Suprapubic skin (tissue), 4 donors: ENCODE results near the gene PEX1. TPM values are rescaled to one million over a fixed set of nuclear protein-coding genes. Genes with fewer than 3 reads are reported as not detected.

ENCODE experiments used
- DNase-seq, 2 donors: peaks; one replicate each; pipeline ENCODE4 v3.0.0-alpha.2; 2019; ENCODE audit warnings: low spot score in 2 of 2
- H3K27ac ChIP-seq: fragments of 200-600 bp; sonication (generic); one replicate; pipeline ENCODE4 v1.5.1; 2019
- H3K27me3 ChIP-seq: fragments of 200-600 bp; sonication (generic); one replicate; pipeline ENCODE4 v1.5.1; 2019
- H3K36me3 ChIP-seq: fragments of 200-600 bp; sonication (generic); one replicate; pipeline ENCODE4 v1.5.1; 2019
- H3K4me1 ChIP-seq: fragments of 200-600 bp; sonication (generic); one replicate; pipeline ENCODE4 v1.5.1; 2019
- H3K4me3 ChIP-seq: fragments of 200-600 bp; sonication (generic); one replicate; pipeline ENCODE4 v1.5.1; 2019; ENCODE audit warnings: mild to moderate bottlenecking
- H3K9me3 ChIP-seq: fragments of 200-600 bp; sonication (generic); one replicate; pipeline ENCODE4 v1.5.1; 2019
- EP300 ChIP-seq: sonication (generic); formaldehyde crosslinking; IDR thresholded peaks from one replicate; pipeline ENCODE4 v1.6.1; 2017; ENCODE audit warnings: antibody characterized with exemption
- POLR2A ChIP-seq, 2 donors: fragments of 450-650 bp; IDR thresholded peaks; one replicate each; pipeline ENCODE4 v1.6.1; 2017; ENCODE audit warnings: antibody characterized with exemption in 2 of 2, mild to moderate bottlenecking in 2 of 2, moderate library complexity in 2 of 2
- POLR2AphosphoS5 ChIP-seq, 3 donors: sonication (generic); formaldehyde crosslinking; IDR thresholded peaks; one replicate each; pipeline ENCODE4 v1.6.1; 2017; ENCODE audit warnings: antibody characterized with exemption in 3 of 3
- WGBS: methylation state at CpG from one replicate; pipeline ENCODE4 v1.1.5; 2018; 5-methylcytosine and 5-hydroxymethylcytosine counted together
- total RNA-seq, 4 donors: library from RNA; depleted of rRNA; stranded (reverse); fragments of >200 nt; gene quantifications; one replicate each; pipeline ENCODE4 v1.1.0, GENCODE V29; 2016
- TF ChIP-seq, protein P1 (sequence below), 2 donors: fragments of 200-600 bp in 1 of 2; fragments of 450-650 bp in 1 of 2; sonication (generic) in 1 of 2; IDR thresholded peaks; one replicate each; pipeline ENCODE4 v1.5.1; 2016 to 2019; ENCODE audit warnings: antibody characterized with exemption in 2 of 2, mild to moderate bottlenecking in 1 of 2, moderate library complexity in 1 of 2

PEX1 gene
- total RNA-seq, 4 donors from 2014 or later, result 20.4 to 66.3 (median 21.6) TPM

DNA sequence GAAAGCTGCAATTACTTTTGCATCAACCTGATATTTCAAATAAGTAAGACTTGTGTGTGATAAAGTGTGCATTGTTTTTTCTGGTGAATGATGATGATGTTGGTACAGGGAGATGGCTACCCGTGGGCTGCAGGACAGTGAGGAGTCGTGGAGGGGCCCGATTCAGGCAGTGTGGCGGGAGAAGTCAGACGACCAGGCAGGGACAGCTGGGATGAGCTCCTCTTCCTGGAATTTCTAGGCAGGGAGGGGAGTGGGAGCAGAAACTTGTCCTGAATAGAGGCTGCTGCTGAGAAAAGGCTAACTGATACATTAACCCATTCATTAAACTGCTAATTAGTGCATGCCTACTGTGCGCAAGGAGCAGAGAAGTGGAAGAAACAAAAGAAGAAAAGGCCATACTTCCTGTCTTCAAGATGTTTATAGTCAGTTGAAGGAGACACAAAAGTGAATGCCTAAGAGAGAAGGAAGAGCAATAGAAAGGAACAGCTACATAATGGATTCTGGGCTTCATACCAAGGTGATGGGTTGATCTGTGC lies 90.3 kb downstream of the PEX1 start:
- H3K9me3 ChIP-seq, result no peaks in the 10 kb centered on the region
- no peaks in the 10 kb centered on the region for H3K4me1 ChIP-seq
- H3K36me3 ChIP-seq, result no peaks in the 10 kb centered on the region
- H3K27ac ChIP-seq, result no peak overlapping the region
- TF ChIP-seq POLR2AphosphoS5 (IDR thresholded peaks at IDR 0.05), result no peak
- TF ChIP-seq, protein P1, sequence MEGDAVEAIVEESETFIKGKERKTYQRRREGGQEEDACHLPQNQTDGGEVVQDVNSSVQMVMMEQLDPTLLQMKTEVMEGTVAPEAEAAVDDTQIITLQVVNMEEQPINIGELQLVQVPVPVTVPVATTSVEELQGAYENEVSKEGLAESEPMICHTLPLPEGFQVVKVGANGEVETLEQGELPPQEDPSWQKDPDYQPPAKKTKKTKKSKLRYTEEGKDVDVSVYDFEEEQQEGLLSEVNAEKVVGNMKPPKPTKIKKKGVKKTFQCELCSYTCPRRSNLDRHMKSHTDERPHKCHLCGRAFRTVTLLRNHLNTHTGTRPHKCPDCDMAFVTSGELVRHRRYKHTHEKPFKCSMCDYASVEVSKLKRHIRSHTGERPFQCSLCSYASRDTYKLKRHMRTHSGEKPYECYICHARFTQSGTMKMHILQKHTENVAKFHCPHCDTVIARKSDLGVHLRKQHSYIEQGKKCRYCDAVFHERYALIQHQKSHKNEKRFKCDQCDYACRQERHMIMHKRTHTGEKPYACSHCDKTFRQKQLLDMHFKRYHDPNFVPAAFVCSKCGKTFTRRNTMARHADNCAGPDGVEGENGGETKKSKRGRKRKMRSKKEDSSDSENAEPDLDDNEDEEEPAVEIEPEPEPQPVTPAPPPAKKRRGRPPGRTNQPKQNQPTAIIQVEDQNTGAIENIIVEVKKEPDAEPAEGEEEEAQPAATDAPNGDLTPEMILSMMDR (IDR thresholded peaks at IDR 0.05), result no peak
- TF ChIP-seq EP300, result no peak
- TF ChIP-seq POLR2A (IDR thresholded peaks at IDR 0.05), result no peak
- no peak overlapping the region for H3K4me3 ChIP-seq
- DNase-seq, result no peak
- WGBS, result 82% methylated on average over 6 of the region's 6 CpGs
- no peaks in the 10 kb centered on the region for H3K27me3 ChIP-seq

Other genes with a start within 250 kb of the PEX1 start
- gene GATAD1, start 81.0 kb downstream of the PEX1 start, total RNA-seq, result 10 to 100 TPM; 11.6 to 70.6 (median 17.8) TPM
- gene ERVW-1, start 50.6 kb downstream of the PEX1 start, total RNA-seq, result under 1 TPM in 1 of 4 donors, not detected in 3; 0.15 TPM
- 10 to 100 TPM in 3 of 4 donors, 1 to 10 TPM in 1; 9.0 to 21.2 (median 13.6) TPM for gene RBM48, start 275 bp upstream of the PEX1 start, total RNA-seq
- gene FAM133B, start 61.9 kb upstream of the PEX1 start, total RNA-seq, result 10 to 100 TPM; 13.6 to 34.5 (median 19.5) TPM